HEK293 (cell line): ENCODE results near the gene ALDOA.

Experiments
- AEBP2 ChIP-seq: fragments of 450-650 bp; formaldehyde crosslinking; IDR thresholded peaks from 2 replicates; pipeline ENCODE4 v1.5.1; 2016; ENCODE audit warnings: missing biosample characterization, missing genetic modification characterization, borderline replicate concordance
- GLIS1 ChIP-seq: fragments of 450-650 bp; formaldehyde crosslinking; IDR thresholded peaks from 2 replicates; pipeline ENCODE4 v1.5.1; 2016; ENCODE audit warnings: missing biosample characterization, missing genetic modification characterization
- KLF10 ChIP-seq: fragments of 450-650 bp; IDR thresholded peaks from 2 replicates; pipeline ENCODE4 v1.5.1; 2018; ENCODE audit warnings: missing biosample characterization, mild to moderate bottlenecking, missing genetic modification characterization
- KLF16 ChIP-seq: fragments of 450-650 bp; formaldehyde crosslinking; IDR thresholded peaks from 2 replicates; pipeline ENCODE4 v1.5.1; 2017; ENCODE audit warnings: missing biosample characterization, missing genetic modification characterization
- MEIS1 ChIP-seq: sonication (generic); formaldehyde crosslinking; IDR thresholded peaks from 2 replicates; pipeline ENCODE4 v1.8.1; 2022; ENCODE audit warnings: missing genetic modification reagents, mild to moderate bottlenecking, borderline replicate concordance
- PATZ1 ChIP-seq: fragments of 450-650 bp; formaldehyde crosslinking; IDR thresholded peaks from 2 replicates; pipeline ENCODE4 v1.5.1; 2016; ENCODE audit warnings: missing biosample characterization, missing genetic modification characterization
- REPIN1 ChIP-seq: fragments of 450-650 bp; formaldehyde crosslinking; IDR thresholded peaks from 2 replicates; pipeline ENCODE4 v1.5.1; 2017; ENCODE audit warnings: missing biosample characterization, missing genetic modification characterization, low read depth
- SETDB1 ChIP-seq: IDR thresholded peaks from one replicate; pipeline ENCODE4 v1.6.1; 2017; ENCODE audit warnings: mild to moderate bottlenecking, low read length, moderate library complexity, mixed read lengths; ENCODE audit not compliant: insufficient read length
- SP3 ChIP-seq: fragments of 450-650 bp; formaldehyde crosslinking; IDR thresholded peaks from 2 replicates; pipeline ENCODE4 v1.5.1; 2016; ENCODE audit warnings: missing biosample characterization, missing genetic modification characterization
- SP7 ChIP-seq: fragments of 450-650 bp; formaldehyde crosslinking; IDR thresholded peaks from 2 replicates; pipeline ENCODE4 v1.5.1; 2016; ENCODE audit warnings: missing biosample characterization, missing genetic modification characterization
- TRIM28 ChIP-seq: IDR thresholded peaks from 2 replicates; pipeline ENCODE4 v1.6.1; 2011; ENCODE audit warnings: low read length, control low read depth, borderline replicate concordance
- YY2 ChIP-seq: fragments of 450-650 bp; formaldehyde crosslinking; IDR thresholded peaks from 2 replicates; pipeline ENCODE4 v1.5.1; 2016; ENCODE audit warnings: missing biosample characterization, missing genetic modification characterization
- ZFP3 ChIP-seq: fragments of 450-650 bp; formaldehyde crosslinking; IDR thresholded peaks from 2 replicates; pipeline ENCODE4 v1.5.1; 2016; ENCODE audit warnings: low read depth, missing biosample characterization, missing genetic modification characterization
- ZNF114 ChIP-seq: fragments of 450-650 bp; formaldehyde crosslinking; IDR thresholded peaks from 2 replicates; pipeline ENCODE4 v1.5.0; 2017; ENCODE audit warnings: missing biosample characterization, missing genetic modification characterization
- ZNF121 ChIP-seq: fragments of 450-650 bp; formaldehyde crosslinking; IDR thresholded peaks from 2 replicates; pipeline ENCODE4 v1.5.1; 2016; ENCODE audit warnings: missing biosample characterization, missing genetic modification characterization
- ZNF140 ChIP-seq: fragments of 450-650 bp; formaldehyde crosslinking; IDR thresholded peaks from 2 replicates; pipeline ENCODE4 v1.5.1; 2016; ENCODE audit warnings: missing biosample characterization, missing genetic modification characterization
- ZNF146 ChIP-seq: fragments of 450-650 bp; formaldehyde crosslinking; IDR thresholded peaks from 2 replicates; pipeline ENCODE4 v1.5.1; 2016; ENCODE audit warnings: missing biosample characterization, missing genetic modification characterization
- ZNF211 ChIP-seq: fragments of 450-650 bp; formaldehyde crosslinking; IDR thresholded peaks from 2 replicates; pipeline ENCODE4 v1.5.1; 2016; ENCODE audit warnings: low read depth, missing biosample characterization, missing genetic modification characterization
- ZNF23 ChIP-seq: fragments of 450-650 bp; formaldehyde crosslinking; IDR thresholded peaks from 2 replicates; pipeline ENCODE4 v1.5.1; 2016; ENCODE audit warnings: missing biosample characterization, missing genetic modification characterization, borderline replicate concordance
- ZNF248 ChIP-seq: fragments of 450-650 bp; formaldehyde crosslinking; IDR thresholded peaks from 2 replicates; pipeline ENCODE4 v1.5.1; 2017; ENCODE audit warnings: missing biosample characterization, missing genetic modification characterization
- ZNF302 ChIP-seq: fragments of 450-650 bp; formaldehyde crosslinking; IDR thresholded peaks from 2 replicates; pipeline ENCODE4 v1.5.1; 2016; ENCODE audit warnings: missing biosample characterization, missing genetic modification characterization, low read depth
- ZNF311 ChIP-seq: fragments of 450-650 bp; formaldehyde crosslinking; IDR thresholded peaks from 2 replicates; pipeline ENCODE4 v1.5.1; 2017; ENCODE audit warnings: missing biosample characterization, missing genetic modification characterization, borderline replicate concordance
- ZNF513 ChIP-seq: fragments of 450-650 bp; IDR thresholded peaks from 2 replicates; pipeline ENCODE4 v1.5.1; 2018; ENCODE audit warnings: missing biosample characterization, missing genetic modification characterization
- ZNF521 ChIP-seq: fragments of 450-650 bp; formaldehyde crosslinking; IDR thresholded peaks from 2 replicates; pipeline ENCODE4 v1.5.1; 2017; ENCODE audit warnings: missing biosample characterization, mild to moderate bottlenecking, missing genetic modification characterization
- ZNF561 ChIP-seq: fragments of 450-650 bp; IDR thresholded peaks from 2 replicates; pipeline ENCODE4 v1.5.1; 2018; ENCODE audit warnings: missing biosample characterization, missing genetic modification characterization, borderline replicate concordance
- ZNF610 ChIP-seq: fragments of 450-650 bp; formaldehyde crosslinking; IDR thresholded peaks from 2 replicates; pipeline ENCODE4 v1.5.1; 2016; ENCODE audit warnings: missing biosample characterization, missing genetic modification characterization, borderline replicate concordance
- ZNF692 ChIP-seq: fragments of 450-650 bp; formaldehyde crosslinking; IDR thresholded peaks from 2 replicates; pipeline ENCODE4 v1.5.1; 2016; ENCODE audit warnings: missing biosample characterization, missing genetic modification characterization
- ZNF791 ChIP-seq: fragments of 450-650 bp; formaldehyde crosslinking; IDR thresholded peaks from 2 replicates; pipeline ENCODE4 v1.5.1; 2016; ENCODE audit warnings: missing biosample characterization, missing genetic modification characterization
- ZNF843 ChIP-seq: fragments of 450-650 bp; formaldehyde crosslinking; IDR thresholded peaks from 2 replicates; pipeline ENCODE4 v1.5.1; 2016; ENCODE audit warnings: missing biosample characterization, missing genetic modification characterization
- ZSCAN18 ChIP-seq: fragments of 450-650 bp; formaldehyde crosslinking; IDR thresholded peaks from 2 replicates; pipeline ENCODE4 v1.5.1; 2016; ENCODE audit warnings: missing biosample characterization, missing genetic modification characterization
- ZSCAN4 ChIP-seq: fragments of 450-650 bp; formaldehyde crosslinking; IDR thresholded peaks from 2 replicates; pipeline ENCODE4 v1.5.1; 2017; ENCODE audit warnings: missing biosample characterization, missing genetic modification characterization

Gene ALDOA

GRCh38 chr16:30065102-30065942 is at the start of gene ALDOA (continued):
- TF ChIP-seq SP7 (peak; percentile 95), ZNF302 (tag by site-specific recombination) (no peak), AEBP2 (tag by site-specific recombination) (no peak; the same call in 1 of the 2 replicates), ZNF561 (tag by site-specific recombination) (peak; percentile 89), ZNF843 (tag by site-specific recombination) (peak; percentile 87), ZNF791 (tag by site-specific recombination) (no peak), KLF10 (tag by site-specific recombination) (peak; percentile 93), SETDB1 (no peak), ZNF311 (tag by site-specific recombination) (no peak), SP3 (tag by site-specific recombination) (peak; percentile 99), GLIS1 (peak; percentile 77), ZNF521 (no peak), TRIM28 (no peak; the same call in none of the 2 replicates), ZNF121 (tag by site-specific recombination) (no peak), ZNF146 (peak; percentile 78), PATZ1 (tag by site-specific recombination) (peak; percentile 100), ZFP3 (tag by site-specific recombination) (no peak), ZNF248 (tag by site-specific recombination) (no peak), ZSCAN4 (tag by site-specific recombination) (peak; percentile 56), ZNF610 (tag by site-specific recombination) (peak; percentile 89), ZSCAN18 (tag by site-specific recombination) (no peak), ZNF23 (tag by site-specific recombination) (no peak), ZNF140 (no peak), ZNF211 (no peak), YY2 (tag by site-specific recombination) (no peak; the same call in 1 of the 2 replicates), ZNF692 (tag by site-specific recombination) (peak; percentile 66), REPIN1 (peak; percentile 85; the same call in 1 of the 2 replicates), ZNF114 (tag by site-specific recombination) (no peak), MEIS1 (no peak), ZNF513 (no peak), KLF16 (tag by site-specific recombination) (peak; percentile 88)
